WTC11 (cell line): Measurements from ENCODE around the gene TSPYL2. TPM values are rescaled to one million over a fixed set of nuclear protein-coding genes. Genes with fewer than 3 reads are reported as not detected.

Experiments
- ATAC-seq: fragments of 200-7000 bp; cut with Tn5 transposase; 2 replicates; pipeline ENCODE4 v1.10.0; 2021; ENCODE audit warnings: mild to moderate bottlenecking, moderate library complexity
- CTCF ChIA-PET: fragments of 300-600 bp; sonication (Branson Sonifier 250); formaldehyde crosslinking; loops from one replicate; lab custom pipeline; 2021; ENCODE audit warnings: antibody characterized with exemption; lab: Charles Lee
- POLR2A ChIA-PET: fragments of 350-600 bp; sonication (Branson Sonifier 250); formaldehyde crosslinking; loops from one replicate; lab custom pipeline; 2021; ENCODE audit warnings: antibody characterized with exemption; lab: Charles Lee
- DNase-seq: peaks from one replicate; pipeline ENCODE4 v3.0.0; 2021; ENCODE audit warnings: low spot score
- H3K27ac Mint-ChIP-seq: 2 replicates; pipeline ENCODE4 v1.8.0; 2021; ENCODE audit warnings: mixed read lengths
- H3K27me3 Mint-ChIP-seq: 2 replicates; pipeline ENCODE4 v1.8.0; 2021; ENCODE audit warnings: low read depth, mild to moderate bottlenecking, moderate library complexity, mixed read lengths
- H3K36me3 Mint-ChIP-seq: 2 replicates; pipeline ENCODE4 v1.8.0; 2021; ENCODE audit warnings: mixed read lengths
- H3K4me1 Mint-ChIP-seq: 2 replicates; pipeline ENCODE4 v1.8.0; 2022; ENCODE audit warnings: mixed read lengths
- H3K4me3 Mint-ChIP-seq: 2 replicates; pipeline ENCODE4 v1.8.0; 2021; ENCODE audit warnings: mild to moderate bottlenecking, moderate library complexity, mixed read lengths
- H3K9me3 Mint-ChIP-seq: 2 replicates; pipeline ENCODE4 v1.8.0; 2021; ENCODE audit warnings: mixed read lengths
- CBFB ChIP-seq: sonication (generic); formaldehyde crosslinking; IDR thresholded peaks from 2 replicates; pipeline ENCODE4 v1.8.1; 2022; ENCODE audit warnings: mild to moderate bottlenecking, low read depth, missing genetic modification reagents
- ELF4 ChIP-seq: sonication (generic); formaldehyde crosslinking; IDR thresholded peaks from 2 replicates; pipeline ENCODE4 v1.8.1; 2022; ENCODE audit warnings: low read depth, mild to moderate bottlenecking, moderate library complexity, missing genetic modification reagents
- FOXK1 ChIP-seq: sonication (generic); formaldehyde crosslinking; IDR thresholded peaks from 2 replicates; pipeline ENCODE4 v1.8.0; 2022; ENCODE audit warnings: mild to moderate bottlenecking, moderate library complexity, missing genetic modification reagents
- FOXP1 ChIP-seq: sonication (generic); formaldehyde crosslinking; IDR thresholded peaks from 2 replicates; pipeline ENCODE4 v1.8.0; 2022; ENCODE audit warnings: missing genetic modification reagents, mild to moderate bottlenecking, moderate library complexity, borderline replicate concordance
- GRHL2 ChIP-seq: fragments of 250-450 bp; sonication (Bioruptor Pico); IDR thresholded peaks from 2 replicates; pipeline ENCODE4 v1.8.0; 2022; ENCODE audit warnings: mild to moderate bottlenecking, moderate library complexity; ENCODE audit not compliant: insufficient replicate concordance, severe bottlenecking
- IRF2 ChIP-seq: sonication (generic); formaldehyde crosslinking; IDR thresholded peaks from 2 replicates; pipeline ENCODE4 v1.8.0; 2022; ENCODE audit warnings: low read depth, missing genetic modification reagents, borderline replicate concordance
- NFYB ChIP-seq: sonication (generic); formaldehyde crosslinking; conservative IDR thresholded peaks from 2 replicates; pipeline ENCODE4 v1.8.0; 2022; ENCODE audit warnings: low read depth, missing genetic modification reagents
- SOX15 ChIP-seq: fragments of 250-450 bp; sonication (Bioruptor Pico); IDR thresholded peaks from 2 replicates; pipeline ENCODE4 v1.9.0; 2021; ENCODE audit warnings: mild to moderate bottlenecking
- TEAD4 ChIP-seq: sonication (generic); formaldehyde crosslinking; IDR thresholded peaks from 2 replicates; pipeline ENCODE4 v1.8.0; 2022; ENCODE audit warnings: mild to moderate bottlenecking, missing genetic modification reagents
- ZNF121 ChIP-seq: sonication (generic); formaldehyde crosslinking; IDR thresholded peaks from 2 replicates; pipeline ENCODE4 v1.8.0; 2023; ENCODE audit warnings: missing genetic modification reagents
- ZNF138 ChIP-seq: sonication (generic); formaldehyde crosslinking; conservative IDR thresholded peaks from 2 replicates; pipeline ENCODE4 v1.8.1; 2022; ENCODE audit warnings: mild to moderate bottlenecking, moderate library complexity, missing genetic modification reagents
- ZNF232 ChIP-seq: sonication (generic); formaldehyde crosslinking; IDR thresholded peaks from 2 replicates; pipeline ENCODE4 v1.8.0; 2022; ENCODE audit warnings: mild to moderate bottlenecking, missing genetic modification reagents
- total RNA-seq: library from RNA; stranded (reverse); gene quantifications from 3 replicates; pipeline ENCODE4 v1.2.3, GENCODE V29; 2021
- TF ChIP-seq, protein P1 (sequence below): sonication (generic); formaldehyde crosslinking; IDR thresholded peaks from 2 replicates; pipeline ENCODE4 v1.8.1; 2022; ENCODE audit warnings: low read depth, missing genetic modification reagents, borderline replicate concordance
- TF ChIP-seq, protein P2 (sequence below): sonication (generic); formaldehyde crosslinking; IDR thresholded peaks from 2 replicates; pipeline ENCODE4 v1.8.0; 2023; ENCODE audit warnings: missing genetic modification reagents, mild to moderate bottlenecking, borderline replicate concordance
- TF ChIP-seq, protein P3 (sequence below): sonication (generic); formaldehyde crosslinking; IDR thresholded peaks from 2 replicates; pipeline ENCODE4 v1.8.1; 2023; ENCODE audit warnings: mild to moderate bottlenecking, missing genetic modification reagents, moderate library complexity
- TF ChIP-seq, protein P4 (sequence below): sonication (generic); formaldehyde crosslinking; IDR thresholded peaks from 2 replicates; pipeline ENCODE4 v1.8.1; 2023; ENCODE audit warnings: mild to moderate bottlenecking, missing genetic modification reagents, moderate library complexity
- TF ChIP-seq, protein P5 (sequence below): fragments of 200-600 bp; IDR thresholded peaks from 2 replicates; pipeline ENCODE4 v1.8.0; 2022; ENCODE audit warnings: antibody characterized with exemption
- TF ChIP-seq, protein P6 (sequence below): fragments of 250-450 bp; sonication (Bioruptor Pico); IDR thresholded peaks from 2 replicates; pipeline ENCODE4 v1.9.0; 2021; ENCODE audit warnings: moderate library complexity, mild to moderate bottlenecking, inconsistent platforms, borderline replicate concordance

Gene TSPYL2
- total RNA-seq, 1 experiment from 2014 or later, result 14.6 TPM

DNA sequence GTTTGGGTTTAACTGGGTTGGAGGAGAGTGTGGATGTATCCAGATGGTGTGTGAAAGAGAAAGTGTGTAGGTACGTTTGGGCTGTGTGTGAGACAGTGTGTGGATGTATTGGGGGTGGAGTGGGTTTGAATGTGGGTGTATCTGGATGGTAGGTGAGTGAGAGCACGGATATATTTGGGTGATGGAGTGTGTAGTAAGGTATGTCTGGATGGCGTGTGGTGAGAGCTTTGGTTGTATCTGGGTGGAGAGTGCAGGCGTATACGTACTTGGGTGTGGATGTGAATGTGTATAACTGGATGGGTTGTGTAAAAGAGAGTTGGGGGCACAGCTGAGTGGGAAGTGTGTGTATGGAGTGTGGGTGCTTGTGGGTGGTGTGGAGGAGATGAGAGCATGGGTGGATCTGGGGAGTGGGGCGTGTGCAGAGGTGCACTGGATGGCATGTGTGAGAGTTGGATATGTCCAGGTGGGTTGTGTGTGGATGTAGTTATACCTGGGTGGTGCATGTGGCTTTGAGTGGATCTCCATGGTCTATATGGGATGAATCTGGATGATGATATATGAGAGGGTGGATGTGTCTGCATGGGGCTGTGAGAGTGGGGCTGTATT lies 26.8 kb upstream of the TSPYL2 start:
- no peak overlapping the region for H3K27ac Mint-ChIP-seq

DNA sequence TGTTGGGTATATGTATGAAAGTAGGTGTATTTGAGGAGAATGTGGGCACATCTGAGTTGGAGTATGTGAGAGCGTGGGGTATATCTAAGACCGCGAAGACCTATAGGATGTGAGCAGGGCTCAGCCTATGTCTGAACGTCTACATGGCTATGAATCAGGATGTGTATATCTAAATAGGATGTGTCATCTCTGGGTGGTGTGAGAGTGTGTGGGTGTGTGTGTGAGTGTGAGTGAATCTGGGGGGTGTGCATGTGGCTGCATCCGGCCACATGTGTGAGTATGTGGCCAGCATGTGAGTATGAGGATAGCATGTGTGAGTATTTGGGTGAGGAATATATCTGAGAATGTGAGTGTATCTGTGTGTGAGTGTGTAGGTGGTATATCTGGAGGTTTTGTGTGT lies 25.9 kb upstream of the TSPYL2 start:
- Mint-ChIP-seq H3K9me3 (no peaks in the 10 kb centered on the region), H3K4me1 (no peaks in the 10 kb centered on the region), H3K4me3 (no peak overlapping the region), H3K27ac (no peak overlapping the region), H3K27me3 (no peaks in the 10 kb centered on the region), H3K36me3 (no peaks in the 10 kb centered on the region)
- ATAC-seq (no peak), DNase-seq (no peak)
- CTCF ChIA-PET, result no interaction called here
- POLR2A ChIA-PET, result no interaction called here
- TF ChIP-seq NFYB (CRISPR knock-in tag) (no peak), TEAD4 (CRISPR knock-in tag) (no peak), ZNF232 (CRISPR knock-in tag) (no peak)
- TF ChIP-seq, protein P1, sequence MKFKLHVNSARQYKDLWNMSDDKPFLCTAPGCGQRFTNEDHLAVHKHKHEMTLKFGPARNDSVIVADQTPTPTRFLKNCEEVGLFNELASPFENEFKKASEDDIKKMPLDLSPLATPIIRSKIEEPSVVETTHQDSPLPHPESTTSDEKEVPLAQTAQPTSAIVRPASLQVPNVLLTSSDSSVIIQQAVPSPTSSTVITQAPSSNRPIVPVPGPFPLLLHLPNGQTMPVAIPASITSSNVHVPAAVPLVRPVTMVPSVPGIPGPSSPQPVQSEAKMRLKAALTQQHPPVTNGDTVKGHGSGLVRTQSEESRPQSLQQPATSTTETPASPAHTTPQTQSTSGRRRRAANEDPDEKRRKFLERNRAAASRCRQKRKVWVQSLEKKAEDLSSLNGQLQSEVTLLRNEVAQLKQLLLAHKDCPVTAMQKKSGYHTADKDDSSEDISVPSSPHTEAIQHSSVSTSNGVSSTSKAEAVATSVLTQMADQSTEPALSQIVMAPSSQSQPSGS (CRISPR knock-in tag), result no peak

More for the DNA sequence above, 26.8 kb upstream of the TSPYL2 start:
- no peaks in the 10 kb centered on the region for H3K36me3 Mint-ChIP-seq
- H3K9me3 Mint-ChIP-seq, result no peaks in the 10 kb centered on the region
- no peak overlapping the region for H3K4me3 Mint-ChIP-seq
- H3K27me3 Mint-ChIP-seq, result no peaks in the 10 kb centered on the region
- ATAC-seq, result no peak
- CTCF ChIA-PET, result no interaction called here
- TF ChIP-seq, protein P2, sequence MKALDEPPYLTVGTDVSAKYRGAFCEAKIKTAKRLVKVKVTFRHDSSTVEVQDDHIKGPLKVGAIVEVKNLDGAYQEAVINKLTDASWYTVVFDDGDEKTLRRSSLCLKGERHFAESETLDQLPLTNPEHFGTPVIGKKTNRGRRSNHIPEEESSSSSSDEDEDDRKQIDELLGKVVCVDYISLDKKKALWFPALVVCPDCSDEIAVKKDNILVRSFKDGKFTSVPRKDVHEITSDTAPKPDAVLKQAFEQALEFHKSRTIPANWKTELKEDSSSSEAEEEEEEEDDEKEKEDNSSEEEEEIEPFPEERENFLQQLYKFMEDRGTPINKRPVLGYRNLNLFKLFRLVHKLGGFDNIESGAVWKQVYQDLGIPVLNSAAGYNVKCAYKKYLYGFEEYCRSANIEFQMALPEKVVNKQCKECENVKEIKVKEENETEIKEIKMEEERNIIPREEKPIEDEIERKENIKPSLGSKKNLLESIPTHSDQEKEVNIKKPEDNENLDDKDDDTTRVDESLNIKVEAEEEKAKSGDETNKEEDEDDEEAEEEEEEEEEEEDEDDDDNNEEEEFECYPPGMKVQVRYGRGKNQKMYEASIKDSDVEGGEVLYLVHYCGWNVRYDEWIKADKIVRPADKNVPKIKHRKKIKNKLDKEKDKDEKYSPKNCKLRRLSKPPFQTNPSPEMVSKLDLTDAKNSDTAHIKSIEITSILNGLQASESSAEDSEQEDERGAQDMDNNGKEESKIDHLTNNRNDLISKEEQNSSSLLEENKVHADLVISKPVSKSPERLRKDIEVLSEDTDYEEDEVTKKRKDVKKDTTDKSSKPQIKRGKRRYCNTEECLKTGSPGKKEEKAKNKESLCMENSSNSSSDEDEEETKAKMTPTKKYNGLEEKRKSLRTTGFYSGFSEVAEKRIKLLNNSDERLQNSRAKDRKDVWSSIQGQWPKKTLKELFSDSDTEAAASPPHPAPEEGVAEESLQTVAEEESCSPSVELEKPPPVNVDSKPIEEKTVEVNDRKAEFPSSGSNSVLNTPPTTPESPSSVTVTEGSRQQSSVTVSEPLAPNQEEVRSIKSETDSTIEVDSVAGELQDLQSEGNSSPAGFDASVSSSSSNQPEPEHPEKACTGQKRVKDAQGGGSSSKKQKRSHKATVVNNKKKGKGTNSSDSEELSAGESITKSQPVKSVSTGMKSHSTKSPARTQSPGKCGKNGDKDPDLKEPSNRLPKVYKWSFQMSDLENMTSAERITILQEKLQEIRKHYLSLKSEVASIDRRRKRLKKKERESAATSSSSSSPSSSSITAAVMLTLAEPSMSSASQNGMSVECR, result no peak
- TF ChIP-seq CBFB, result no peak
- TF ChIP-seq, protein P3, sequence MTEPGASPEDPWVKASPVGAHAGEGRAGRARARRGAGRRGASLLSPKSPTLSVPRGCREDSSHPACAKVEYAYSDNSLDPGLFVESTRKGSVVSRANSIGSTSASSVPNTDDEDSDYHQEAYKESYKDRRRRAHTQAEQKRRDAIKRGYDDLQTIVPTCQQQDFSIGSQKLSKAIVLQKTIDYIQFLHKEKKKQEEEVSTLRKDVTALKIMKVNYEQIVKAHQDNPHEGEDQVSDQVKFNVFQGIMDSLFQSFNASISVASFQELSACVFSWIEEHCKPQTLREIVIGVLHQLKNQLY (CRISPR knock-in tag), result no peak
- TF ChIP-seq FOXK1 (CRISPR knock-in tag), result no peak
- TF ChIP-seq GRHL2 (CRISPR knock-in tag), result no peak
- TF ChIP-seq, protein P4, sequence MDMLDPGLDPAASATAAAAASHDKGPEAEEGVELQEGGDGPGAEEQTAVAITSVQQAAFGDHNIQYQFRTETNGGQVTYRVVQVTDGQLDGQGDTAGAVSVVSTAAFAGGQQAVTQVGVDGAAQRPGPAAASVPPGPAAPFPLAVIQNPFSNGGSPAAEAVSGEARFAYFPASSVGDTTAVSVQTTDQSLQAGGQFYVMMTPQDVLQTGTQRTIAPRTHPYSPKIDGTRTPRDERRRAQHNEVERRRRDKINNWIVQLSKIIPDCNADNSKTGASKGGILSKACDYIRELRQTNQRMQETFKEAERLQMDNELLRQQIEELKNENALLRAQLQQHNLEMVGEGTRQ (CRISPR knock-in tag), result no peak
- no peak for TF ChIP-seq ZNF121 (CRISPR knock-in tag)
- TF ChIP-seq, protein P5, sequence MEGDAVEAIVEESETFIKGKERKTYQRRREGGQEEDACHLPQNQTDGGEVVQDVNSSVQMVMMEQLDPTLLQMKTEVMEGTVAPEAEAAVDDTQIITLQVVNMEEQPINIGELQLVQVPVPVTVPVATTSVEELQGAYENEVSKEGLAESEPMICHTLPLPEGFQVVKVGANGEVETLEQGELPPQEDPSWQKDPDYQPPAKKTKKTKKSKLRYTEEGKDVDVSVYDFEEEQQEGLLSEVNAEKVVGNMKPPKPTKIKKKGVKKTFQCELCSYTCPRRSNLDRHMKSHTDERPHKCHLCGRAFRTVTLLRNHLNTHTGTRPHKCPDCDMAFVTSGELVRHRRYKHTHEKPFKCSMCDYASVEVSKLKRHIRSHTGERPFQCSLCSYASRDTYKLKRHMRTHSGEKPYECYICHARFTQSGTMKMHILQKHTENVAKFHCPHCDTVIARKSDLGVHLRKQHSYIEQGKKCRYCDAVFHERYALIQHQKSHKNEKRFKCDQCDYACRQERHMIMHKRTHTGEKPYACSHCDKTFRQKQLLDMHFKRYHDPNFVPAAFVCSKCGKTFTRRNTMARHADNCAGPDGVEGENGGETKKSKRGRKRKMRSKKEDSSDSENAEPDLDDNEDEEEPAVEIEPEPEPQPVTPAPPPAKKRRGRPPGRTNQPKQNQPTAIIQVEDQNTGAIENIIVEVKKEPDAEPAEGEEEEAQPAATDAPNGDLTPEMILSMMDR, result no peak
- no peak for TF ChIP-seq IRF2 (CRISPR knock-in tag)
- TF ChIP-seq, protein P6, sequence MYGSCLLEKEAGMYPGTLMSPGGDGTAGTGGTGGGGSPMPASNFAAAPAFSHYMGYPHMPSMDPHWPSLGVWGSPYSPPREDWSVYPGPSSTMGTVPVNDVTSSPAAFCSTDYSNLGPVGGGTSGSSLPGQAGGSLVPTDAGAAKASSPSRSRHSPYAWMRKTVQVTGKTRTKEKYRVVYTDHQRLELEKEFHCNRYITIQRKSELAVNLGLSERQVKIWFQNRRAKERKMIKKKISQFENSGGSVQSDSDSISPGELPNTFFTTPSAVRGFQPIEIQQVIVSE, result no peak
- TF ChIP-seq ZNF138, result no peak
- no peak for TF ChIP-seq SOX15 (CRISPR knock-in tag)
- TF ChIP-seq ELF4 (CRISPR knock-in tag), result no peak
- TF ChIP-seq FOXP1, result no peak
- TF ChIP-seq, all 79 proteins: peak for 0
- 0 out of 2 replicates have a peak, but pooled peaks cover 2% of the 10 kb centered on the region for H3K4me1 Mint-ChIP-seq
- no peak for DNase-seq
- POLR2A ChIA-PET, result no interaction called here
